H54 (cell line): Measurements from ENCODE around the gene TRAF7.

ENCODE experiments used
- DNase-seq: peaks from one replicate; pipeline ENCODE4 v3.0.0; 2011; ENCODE audit warnings: low spot score, mixed read lengths; ENCODE audit not compliant: insufficient read length
- FAIRE-seq: peaks from 3 replicates; lab custom pipeline; 2011; peaks lifted over from hg19 to GRCh38; lab: Jason Lieb, UNC
- POLR2A ChIP-seq: IDR thresholded peaks from 2 replicates; pipeline ENCODE4 v1.6.1; 2011; ENCODE audit warnings: low read depth, mild to moderate bottlenecking, low read length

The TRAF7 gene

DNA sequence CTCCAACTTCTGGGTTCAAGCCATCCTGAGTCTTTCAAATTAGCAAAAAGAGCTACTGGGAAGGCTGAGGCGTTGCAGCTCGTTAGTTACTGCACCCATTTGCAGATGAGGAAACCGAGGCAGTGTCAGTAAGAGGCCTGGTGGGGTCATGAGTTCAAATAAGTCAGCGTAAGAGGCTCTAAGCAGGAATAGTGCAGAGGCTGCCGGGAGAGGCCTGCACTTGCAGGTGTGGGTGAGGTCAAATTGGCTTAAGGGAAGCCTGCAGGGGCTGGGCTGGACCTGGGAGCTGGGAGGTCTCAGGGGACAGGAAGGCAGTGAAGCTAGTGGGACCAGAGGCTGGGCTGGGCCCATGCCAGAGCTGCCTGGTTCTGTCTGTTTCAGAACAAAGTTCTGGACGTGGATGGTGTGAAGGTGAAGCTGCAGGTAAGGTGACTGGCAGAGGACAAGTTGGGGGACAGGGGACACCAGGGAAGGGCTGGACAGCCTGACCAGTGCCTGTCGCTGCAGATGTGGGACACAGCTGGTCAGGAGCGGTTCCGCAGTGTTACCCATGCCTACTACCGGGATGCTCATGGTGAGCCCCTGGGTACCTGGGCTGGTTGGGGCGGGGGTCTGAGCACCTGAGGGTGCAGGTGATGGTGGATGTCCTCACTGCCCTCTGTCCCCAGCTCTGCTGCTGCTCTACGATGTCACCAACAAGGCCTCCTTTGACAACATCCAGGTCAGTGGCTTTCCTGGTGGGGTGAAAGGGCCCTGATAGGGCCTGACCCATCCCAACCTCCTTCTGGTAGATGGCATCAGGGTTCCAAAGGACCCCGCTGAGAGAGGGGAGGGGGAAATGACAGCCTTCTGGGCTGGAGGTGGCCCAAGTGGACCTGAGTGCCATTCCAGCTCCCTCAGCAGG lies 4.1 kb upstream of the TRAF7 start:
- no peak for FAIRE-seq
- DNase-seq = no peak
- TF ChIP-seq POLR2A = peak; percentile 0; the same call in 1 of the 2 replicates

DNA sequence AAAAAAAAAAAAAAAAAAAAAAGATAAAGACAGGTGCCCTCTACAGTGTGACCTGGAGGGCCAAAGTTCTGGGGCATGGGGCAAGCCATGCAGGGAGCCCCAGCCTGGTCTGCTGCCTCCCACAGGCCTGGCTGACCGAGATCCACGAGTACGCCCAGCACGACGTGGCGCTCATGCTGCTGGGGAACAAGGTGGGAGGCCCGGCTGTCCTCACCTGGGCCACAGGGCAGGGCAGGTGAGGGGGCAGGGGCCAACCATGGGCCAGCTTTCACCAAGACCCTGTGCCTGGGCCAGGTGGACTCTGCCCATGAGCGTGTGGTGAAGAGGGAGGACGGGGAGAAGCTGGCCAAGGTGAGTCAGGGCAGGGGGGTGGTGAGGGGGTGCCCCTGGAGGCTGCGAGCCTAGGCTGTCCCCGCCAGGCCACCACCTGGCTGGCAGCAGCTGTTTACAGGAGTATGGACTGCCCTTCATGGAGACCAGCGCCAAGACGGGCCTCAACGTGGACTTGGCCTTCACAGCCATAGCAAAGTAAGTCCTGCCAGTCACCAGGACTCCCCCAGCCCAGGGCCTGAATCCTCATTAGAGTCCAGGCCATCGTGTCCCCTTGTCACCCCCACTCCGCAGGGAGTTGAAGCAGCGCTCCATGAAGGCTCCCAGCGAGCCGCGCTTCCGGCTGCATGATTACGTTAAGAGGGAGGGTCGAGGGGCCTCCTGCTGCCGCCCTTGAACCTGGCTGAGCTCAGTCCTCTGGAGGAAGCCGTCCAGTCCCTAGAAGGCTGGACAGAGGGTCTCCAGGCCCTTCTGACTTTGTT lies 2.7 kb upstream of the TRAF7 start:
- DNase-seq = no peak
- TF ChIP-seq POLR2A = peak; percentile 16; the same call in 1 of the 2 replicates
- FAIRE-seq = no peak

DNA sequence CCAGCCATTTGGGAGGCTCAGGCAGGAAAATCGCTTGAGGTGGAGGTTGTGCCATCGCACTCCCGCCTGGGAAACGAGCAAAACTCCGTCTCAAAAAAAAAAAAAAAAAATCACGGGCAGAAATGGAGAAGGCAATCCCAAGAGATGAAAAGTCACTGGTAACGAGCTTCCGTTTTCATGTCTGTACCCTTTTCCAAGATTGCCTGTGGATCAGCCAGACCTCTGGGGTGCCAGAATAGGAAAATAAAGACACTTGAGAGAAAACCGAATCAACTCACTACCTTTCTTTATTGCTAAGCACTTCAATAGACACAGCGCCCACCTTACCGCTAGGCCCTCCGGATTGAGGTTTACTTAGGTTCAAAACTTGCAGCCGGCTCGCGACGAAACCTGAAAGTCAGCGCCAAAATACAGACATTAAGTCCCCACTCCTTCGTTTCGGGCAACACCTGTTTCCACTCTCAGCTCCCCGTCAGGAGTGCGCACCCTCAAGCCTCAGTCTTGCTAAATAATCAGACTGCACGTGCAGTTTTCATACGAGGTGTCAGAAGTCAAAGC lies 970 bp upstream of the TRAF7 start:
- TF ChIP-seq POLR2A = no peak
- FAIRE-seq (no peak), DNase-seq (no peak)

DNA sequence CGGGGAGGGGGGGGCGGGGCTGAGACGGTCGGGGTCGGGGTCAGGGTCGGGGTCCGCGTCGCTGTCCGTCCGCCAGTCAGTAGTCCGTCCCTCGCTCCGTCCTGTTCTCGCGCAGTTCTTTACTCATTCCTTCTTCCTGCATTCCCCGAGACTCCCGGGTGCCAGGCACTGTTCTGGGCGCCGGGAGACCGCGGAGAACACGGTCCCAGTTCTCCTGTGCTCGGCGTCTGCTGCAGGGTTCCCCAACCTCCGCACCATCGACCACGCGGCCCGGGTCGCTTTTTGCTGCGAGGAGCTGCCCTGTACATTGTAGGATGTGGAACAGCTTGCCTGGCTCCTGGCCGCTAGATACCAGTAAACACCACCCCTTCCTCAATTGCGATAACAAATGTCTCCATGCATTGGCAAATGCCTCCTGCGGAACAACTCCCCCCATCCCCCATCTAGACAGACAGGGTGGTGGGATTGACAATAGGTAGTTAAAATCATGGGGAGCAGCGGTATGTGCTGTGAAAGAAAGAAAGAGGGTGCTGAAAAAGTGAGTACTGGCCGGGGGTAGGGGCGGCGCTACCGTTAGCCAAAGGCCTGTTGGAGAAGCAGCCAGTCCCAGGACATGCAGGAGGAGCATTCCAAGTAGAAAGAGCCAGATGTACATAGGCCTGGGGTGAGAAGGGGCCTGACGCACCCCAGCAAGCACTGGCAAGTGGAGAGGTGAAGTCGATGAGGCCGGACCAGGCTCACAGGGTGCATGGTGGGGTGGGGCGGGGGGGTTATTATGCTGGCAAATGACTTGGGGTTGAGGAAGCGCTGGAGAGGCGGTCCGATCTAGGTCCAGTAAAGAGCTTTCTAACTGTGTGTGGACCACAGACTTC lies 631 bp downstream of the TRAF7 start:
- DNase-seq = peak; percentile 51
- FAIRE-seq = no peak

DNA sequence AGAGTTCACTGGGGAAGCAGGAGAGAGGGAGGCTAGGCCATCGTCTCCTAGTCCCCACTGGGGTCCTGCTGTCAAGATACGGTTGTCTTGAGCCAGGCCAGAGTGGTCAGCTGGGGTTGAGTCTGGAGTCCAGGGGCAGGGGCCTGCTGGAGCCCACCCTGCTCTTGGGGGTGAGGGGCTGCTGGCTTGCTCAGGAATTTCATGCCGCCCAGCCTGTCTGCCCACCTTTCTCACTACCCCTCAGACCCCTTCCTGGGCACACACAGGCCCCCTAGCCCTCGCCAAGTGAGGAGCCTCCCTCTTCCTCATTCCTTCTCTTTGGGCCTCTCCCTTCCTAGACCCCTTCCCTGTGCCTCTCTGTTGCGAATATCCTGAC lies 1.3 kb downstream of the TRAF7 start:
- no peak for DNase-seq
- no peak for FAIRE-seq
- TF ChIP-seq POLR2A = no peak

More for the DNA sequence above, 631 bp downstream of the TRAF7 start:
- no peak for TF ChIP-seq POLR2A

DNA sequence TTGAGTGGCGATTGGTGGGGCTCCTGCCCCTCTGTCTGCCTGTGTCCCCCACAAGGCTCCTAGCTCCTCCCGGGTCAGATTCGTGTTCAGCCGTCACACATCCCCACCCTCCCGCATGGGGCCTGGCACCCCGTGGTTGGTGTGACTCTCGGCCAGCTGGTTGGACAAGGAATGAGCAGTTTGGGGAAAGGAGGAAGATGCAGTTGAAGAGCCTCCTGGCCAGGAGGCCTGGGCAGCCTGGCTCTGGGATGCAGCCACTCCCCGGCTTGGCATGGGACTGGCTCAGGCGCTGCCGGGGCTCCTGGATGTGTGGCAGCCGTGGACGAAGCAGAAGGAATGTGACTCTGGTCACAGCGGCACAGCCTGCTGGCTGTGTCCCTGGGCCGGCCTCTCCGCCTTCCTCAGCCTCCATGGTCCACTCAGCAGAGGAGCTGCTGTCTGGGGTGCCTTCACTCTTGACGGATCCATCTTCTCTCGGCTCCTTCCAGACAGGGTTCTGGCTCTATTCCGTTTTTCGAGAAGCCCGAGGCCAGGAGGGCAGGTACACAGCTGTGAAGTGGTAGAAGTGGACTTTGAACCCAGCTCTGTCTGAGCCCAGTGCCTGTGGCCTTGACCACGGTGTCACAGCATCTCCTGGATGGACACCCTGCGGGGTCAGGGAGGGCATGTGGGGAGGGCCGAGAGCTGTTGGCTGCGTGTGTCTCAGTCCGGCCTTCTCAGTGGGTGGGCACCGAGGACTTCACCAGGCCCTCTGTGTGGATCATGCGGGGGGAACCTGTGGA lies 2.1 kb downstream of the TRAF7 start:
- FAIRE-seq (no peak), DNase-seq (no peak)
- no peak for TF ChIP-seq POLR2A

DNA sequence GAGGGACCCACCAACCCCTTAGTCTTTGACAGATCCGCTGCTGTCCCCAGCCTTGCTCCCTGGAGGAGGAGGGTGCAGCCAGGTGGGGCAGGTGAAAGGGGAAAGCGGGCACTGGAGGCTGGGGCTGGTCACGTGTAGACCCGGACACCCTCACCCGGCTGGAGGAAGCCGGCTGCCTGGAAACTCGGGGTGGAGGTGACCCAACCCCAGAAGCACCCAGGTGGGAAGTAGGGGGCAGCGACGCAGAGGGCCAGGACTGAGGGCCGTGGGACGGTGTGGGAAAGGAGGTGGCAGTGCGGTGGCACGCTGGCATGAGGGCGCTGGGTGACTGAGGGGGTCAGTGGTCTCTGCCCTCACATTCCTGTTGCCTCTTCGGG lies 2.7 kb downstream of the TRAF7 start:
- DNase-seq (no peak), FAIRE-seq (no peak)
- no peak for TF ChIP-seq POLR2A

DNA sequence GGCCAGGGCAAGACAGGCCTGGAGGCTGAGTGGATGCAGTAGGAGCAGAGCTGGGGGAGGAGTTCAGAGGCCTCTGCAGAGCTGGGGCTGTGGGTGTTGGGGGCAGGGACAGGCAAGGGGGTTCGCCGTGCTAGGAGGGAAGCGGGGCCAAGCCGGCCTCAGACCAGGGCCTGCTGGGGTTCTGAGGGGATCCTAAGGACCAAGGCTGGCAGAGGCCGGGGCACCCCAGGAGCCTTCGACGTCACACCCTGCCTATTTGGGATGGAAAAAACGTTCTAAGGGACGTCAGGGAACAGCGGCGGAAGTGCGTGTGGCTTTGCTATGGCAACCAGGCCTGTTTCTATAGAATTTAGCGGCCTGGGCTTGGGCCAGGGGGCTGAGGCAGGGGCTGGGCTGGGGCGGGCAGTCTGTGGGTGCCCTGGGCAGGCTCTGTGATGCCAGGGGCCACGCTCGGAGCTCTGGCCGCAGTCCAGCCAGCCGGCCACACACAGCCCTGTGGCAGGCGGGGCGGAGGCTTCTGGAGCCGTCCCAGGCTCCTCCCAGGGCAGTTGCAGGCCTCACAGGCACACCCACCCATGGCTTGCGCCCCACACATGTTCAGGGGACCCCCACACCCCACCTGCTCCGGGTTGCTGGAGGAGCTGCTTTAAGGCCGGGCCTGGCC lies 3.7 kb downstream of the TRAF7 start:
- no peak for TF ChIP-seq POLR2A
- DNase-seq = no peak
- FAIRE-seq = no peak

DNA sequence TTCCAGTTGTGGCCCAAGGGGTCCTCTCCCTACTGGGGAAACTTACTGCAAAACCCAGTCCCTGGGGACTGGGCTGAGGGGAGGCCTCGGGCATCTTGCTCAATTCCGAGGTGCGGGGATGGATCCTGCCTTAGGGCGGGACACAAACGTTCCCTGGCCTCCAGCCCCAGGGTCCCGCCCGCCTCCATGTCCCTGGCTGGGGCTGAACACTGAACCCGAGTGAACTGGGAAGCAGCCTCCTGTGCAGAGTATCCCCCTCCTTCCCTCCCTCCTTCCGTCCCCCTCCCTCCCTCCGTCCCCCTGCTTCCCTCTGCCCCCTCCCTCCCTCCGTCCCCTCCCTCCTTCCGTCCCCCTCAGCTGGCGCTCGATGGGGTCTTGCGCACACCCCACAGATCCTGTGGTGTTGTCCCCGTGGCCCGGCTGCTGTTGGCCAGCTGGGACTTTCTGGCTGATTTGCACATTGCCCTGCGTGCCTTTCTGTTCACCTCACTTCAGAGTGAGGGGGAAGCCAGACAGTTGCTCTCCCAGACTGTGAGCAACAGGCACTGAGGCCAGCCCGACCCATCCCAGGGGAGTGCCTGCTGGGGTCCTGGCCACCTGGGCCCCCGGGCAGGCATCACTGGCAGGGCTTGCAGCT lies 5.5 kb downstream of the TRAF7 start:
- DNase-seq = no peak
- no peak for FAIRE-seq
- TF ChIP-seq POLR2A = no peak

DNA sequence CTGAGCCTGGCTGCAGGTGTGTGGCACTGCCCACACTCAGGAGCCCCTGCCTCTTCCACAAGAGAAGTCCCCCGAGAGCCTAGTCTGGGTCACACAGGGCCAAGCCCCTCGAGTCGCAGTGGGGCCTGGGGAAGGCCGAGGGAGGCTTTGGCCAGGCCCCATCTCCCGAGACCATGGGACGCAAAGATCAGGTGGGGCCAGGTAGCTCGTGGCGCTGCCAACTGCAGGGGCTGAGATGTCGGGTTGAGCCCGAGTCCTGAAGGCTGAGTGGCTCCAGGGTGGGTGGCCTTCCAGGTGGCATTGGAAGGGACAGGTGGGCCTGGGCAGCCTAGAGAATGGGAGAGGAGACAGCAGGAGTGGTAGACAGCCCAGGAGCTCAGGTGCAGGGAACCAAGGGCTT lies 6.3 kb downstream of the TRAF7 start:
- no peak for FAIRE-seq
- no peak for TF ChIP-seq POLR2A
- no peak for DNase-seq

DNA sequence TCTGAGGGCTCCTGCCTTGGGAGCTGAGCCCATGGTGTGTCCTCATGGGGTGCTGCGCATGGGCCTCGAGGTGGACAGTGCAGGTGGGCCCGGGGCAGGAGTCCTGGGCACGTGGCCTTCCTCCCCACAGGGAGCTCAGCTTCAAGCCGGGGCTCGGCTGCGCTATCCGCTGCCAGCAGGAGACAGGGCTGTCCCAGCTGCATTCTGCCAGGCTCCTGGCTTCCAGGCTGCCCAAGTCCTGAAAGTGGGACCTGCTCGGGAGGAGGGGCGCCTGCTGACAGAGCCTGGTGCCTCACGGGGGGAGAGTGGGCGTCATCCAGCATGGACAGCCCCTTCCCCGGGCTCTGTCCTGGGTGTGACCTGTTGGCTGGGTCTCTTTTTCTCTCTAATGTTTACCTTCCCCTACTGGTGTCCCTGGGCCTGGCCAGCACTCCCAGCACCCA lies 7.1 kb downstream of the TRAF7 start:
- no peak for FAIRE-seq
- TF ChIP-seq POLR2A = no peak
- no peak for DNase-seq
